HEK293 (cell line): ENCODE measurements around the gene DCLK1.

Experiments
- CTCF ChIA-PET: fragments of 350-600 bp; formaldehyde crosslinking; extraction: SDS; loops from one replicate; lab custom pipeline; 2021; ENCODE audit warnings: antibody characterized with exemption; lab: Yijun Ruan, JAX
- POLR2A ChIA-PET: fragments of 300-600 bp; formaldehyde crosslinking; extraction: SDS; loops from one replicate; lab custom pipeline; 2020; ENCODE audit warnings: antibody characterized with exemption, inconsistent platforms; lab: Yijun Ruan, JAX
- H3K27ac ChIP-seq: fragments of 200-500 bp; sonication (Bioruptor generic); 2 replicates; pipeline ENCODE4 v1.5.1; 2014; ENCODE audit warnings: low read depth, low read length, control low read depth, inconsistent platforms; ENCODE audit errors: extremely low read depth
- H3K36me3 ChIP-seq, 2 experiments: fragments of 200-500 bp in 1 of 2; sonication (Bioruptor generic) in 1 of 2; 1 replicate in 1 of 2; 2 replicates in 1 of 2; pipeline ENCODE4 v1.5.1; 2014 to 2017; ENCODE audit warnings: inconsistent platforms in 2 of 2, low read length in 2 of 2; ENCODE audit not compliant: control insufficient read depth in 2 of 2, insufficient read depth in 1 of 2
- H3K4me1 ChIP-seq: fragments of 200-500 bp; sonication (Bioruptor generic); 2 replicates; pipeline ENCODE4 v1.5.1; 2014; ENCODE audit warnings: mild to moderate bottlenecking, low read length, inconsistent platforms; ENCODE audit not compliant: control insufficient read depth, insufficient read depth
- H3K4me3 ChIP-seq: 2 replicates; pipeline ENCODE4 v1.5.1; 2011; ENCODE audit warnings: low read depth, mild to moderate bottlenecking, control low read depth, low read length, moderate library complexity
- H3K9me3 ChIP-seq: fragments of 200-500 bp; sonication (Bioruptor generic); 2 replicates; pipeline ENCODE4 v1.5.1; 2014; ENCODE audit warnings: low read depth, low read length, inconsistent platforms; ENCODE audit not compliant: control insufficient read depth, insufficient read depth
- HOXC10 ChIP-seq: sonication (generic); formaldehyde crosslinking; IDR thresholded peaks from 2 replicates; pipeline ENCODE4 v1.8.1; 2023; ENCODE audit warnings: mild to moderate bottlenecking, missing genetic modification reagents
- KLF1 ChIP-seq: fragments of 450-650 bp; formaldehyde crosslinking; IDR thresholded peaks from 2 replicates; pipeline ENCODE4 v1.5.1; 2016; ENCODE audit warnings: missing biosample characterization, missing genetic modification characterization
- KLF7 ChIP-seq: fragments of 450-650 bp; formaldehyde crosslinking; IDR thresholded peaks from 2 replicates; pipeline ENCODE4 v1.5.1; 2016; ENCODE audit warnings: missing biosample characterization, missing genetic modification characterization, borderline replicate concordance
- KLF9 ChIP-seq: fragments of 450-650 bp; formaldehyde crosslinking; IDR thresholded peaks from 2 replicates; pipeline ENCODE4 v1.5.1; 2016; ENCODE audit warnings: missing biosample characterization, missing genetic modification characterization, low read depth
- PRDM1 ChIP-seq: fragments of 450-650 bp; formaldehyde crosslinking; IDR thresholded peaks from 2 replicates; pipeline ENCODE4; 2016; ENCODE audit warnings: missing biosample characterization, missing genetic modification characterization
- ZBTB26 ChIP-seq: fragments of 450-650 bp; formaldehyde crosslinking; optimal IDR thresholded peaks from 2 replicates; pipeline ENCODE3; 2016; ENCODE audit warnings: missing biosample characterization, mild to moderate bottlenecking, missing genetic modification characterization
- ZBTB44 ChIP-seq: fragments of 450-650 bp; IDR thresholded peaks from 2 replicates; pipeline ENCODE4 v1.5.1; 2018; ENCODE audit warnings: missing biosample characterization, mild to moderate bottlenecking, missing genetic modification characterization
- ZNF146 ChIP-seq: fragments of 450-650 bp; formaldehyde crosslinking; IDR thresholded peaks from 2 replicates; pipeline ENCODE4 v1.5.1; 2016; ENCODE audit warnings: missing biosample characterization, missing genetic modification characterization
- ZNF16 ChIP-seq: fragments of 450-650 bp; formaldehyde crosslinking; IDR thresholded peaks from 2 replicates; pipeline ENCODE4 v1.5.1; 2016; ENCODE audit warnings: low read depth, missing biosample characterization, missing genetic modification characterization
- ZNF221 ChIP-seq: fragments of 450-650 bp; formaldehyde crosslinking; IDR thresholded peaks from 2 replicates; pipeline ENCODE4 v1.5.1; 2017; ENCODE audit warnings: missing biosample characterization, missing genetic modification characterization, borderline replicate concordance
- ZNF239 ChIP-seq: fragments of 450-650 bp; formaldehyde crosslinking; IDR thresholded peaks from 2 replicates; pipeline ENCODE4 v1.5.1; 2016; ENCODE audit warnings: missing biosample characterization, missing genetic modification characterization
- ZNF274 ChIP-seq, 2 experiments: fragments of 200-500 bp in 1 of 2; fragments of 450-650 bp in 1 of 2; sonication (Bioruptor generic) in 1 of 2; formaldehyde crosslinking in 1 of 2; IDR thresholded peaks; 2 replicates each; pipeline versions ENCODE4 v1.5.1 to v1.6.1; 2014 to 2016; ENCODE audit warnings: borderline replicate concordance in 1 of 2, inconsistent platforms in 1 of 2, low read length in 1 of 2, missing biosample characterization in 1 of 2, missing genetic modification characterization in 1 of 2
- ZNF280C ChIP-seq: fragments of 450-650 bp; formaldehyde crosslinking; IDR thresholded peaks from 2 replicates; pipeline ENCODE4 v1.5.1; 2016; ENCODE audit warnings: missing biosample characterization, missing genetic modification characterization
- ZNF350 ChIP-seq: fragments of 450-650 bp; formaldehyde crosslinking; IDR thresholded peaks from 2 replicates; pipeline ENCODE4 v1.5.0; 2017; ENCODE audit warnings: missing biosample characterization, mild to moderate bottlenecking, missing genetic modification characterization
- ZNF37A ChIP-seq: fragments of 450-650 bp; IDR thresholded peaks from 2 replicates; pipeline ENCODE4 v1.5.1; 2018; ENCODE audit warnings: missing biosample characterization, missing genetic modification characterization
- ZNF501 ChIP-seq: fragments of 450-650 bp; formaldehyde crosslinking; IDR thresholded peaks from 2 replicates; pipeline ENCODE4 v1.5.1; 2016; ENCODE audit warnings: missing biosample characterization, missing genetic modification characterization
- ZNF596 ChIP-seq: fragments of 450-650 bp; IDR thresholded peaks from 2 replicates; pipeline ENCODE4 v1.5.0; 2018; ENCODE audit warnings: missing biosample characterization, mild to moderate bottlenecking, missing genetic modification characterization, moderate library complexity
- ZNF621 ChIP-seq: fragments of 450-650 bp; formaldehyde crosslinking; IDR thresholded peaks from 2 replicates; pipeline ENCODE4 v1.5.1; 2017; ENCODE audit warnings: missing biosample characterization, missing genetic modification characterization
- ZNF677 ChIP-seq: fragments of 450-650 bp; IDR thresholded peaks from 2 replicates; pipeline ENCODE4 v1.5.0; 2018; ENCODE audit warnings: missing biosample characterization, mild to moderate bottlenecking, missing genetic modification characterization, moderate library complexity
- ZNF707 ChIP-seq: fragments of 450-650 bp; formaldehyde crosslinking; IDR thresholded peaks from 2 replicates; pipeline ENCODE4 v1.5.1; 2016; ENCODE audit warnings: missing biosample characterization, missing genetic modification characterization
- ZNF777 ChIP-seq: fragments of 450-650 bp; formaldehyde crosslinking; IDR thresholded peaks from 2 replicates; pipeline ENCODE4 v1.5.1; 2017; ENCODE audit warnings: missing biosample characterization, missing genetic modification characterization, borderline replicate concordance
- ZNF785 ChIP-seq: fragments of 450-650 bp; formaldehyde crosslinking; IDR thresholded peaks from 2 replicates; pipeline ENCODE4 v1.5.1; 2016; ENCODE audit warnings: missing biosample characterization, missing genetic modification characterization
- ZNF792 ChIP-seq: fragments of 450-650 bp; formaldehyde crosslinking; IDR thresholded peaks from 2 replicates; pipeline ENCODE4 v1.5.1; 2016; ENCODE audit warnings: missing biosample characterization, missing genetic modification characterization
- ZNF843 ChIP-seq: fragments of 450-650 bp; formaldehyde crosslinking; IDR thresholded peaks from 2 replicates; pipeline ENCODE4 v1.5.1; 2016; ENCODE audit warnings: missing biosample characterization, missing genetic modification characterization

Gene DCLK1

GRCh38 chr13:35993686-35994085 lies 137.5 kb downstream of the DCLK1 start (continued):
- TF ChIP-seq ZBTB44 (tag by site-specific recombination), result no peak
- TF ChIP-seq ZNF596 (tag by site-specific recombination), result no peak
- no peak for TF ChIP-seq ZNF777 (tag by site-specific recombination)
- no peak for TF ChIP-seq ZNF785 (tag by site-specific recombination)
- no peak for TF ChIP-seq ZNF792 (tag by site-specific recombination)
- TF ChIP-seq ZNF501 (tag by site-specific recombination), result no peak
- no peak for TF ChIP-seq ZNF146 (tag by site-specific recombination)
- no peak for TF ChIP-seq ZNF677 (tag by site-specific recombination)
- TF ChIP-seq, all 188 proteins: peak for 0

- Histone ChIP-seq H3K4me1 (peaks cover 5% of the 10 kb centered on the region), H3K9me3 (no peaks in the 10 kb centered on the region), H3K4me3 (no peak overlapping the region), H3K36me3 (no peaks in the 10 kb centered on the region), H3K27ac (no peak overlapping the region)
- TF ChIP-seq ZNF843 (no peak), PRDM1 (tag by site-specific recombination) (0 out of 2 replicates have a peak, but pooled peaks have one; percentile 31)
- ChIA-PET CTCF (interaction anchor here (2.4 kb wide), 1 partner anchor 14 kb away, joined by 11 read pairs; no protein-coding TSS in a partner anchor), POLR2A (no interaction called here)
These were observed 138.2 kb downstream of the DCLK1 start for GRCh38 chr13:35992964-35993363.

GRCh38 chr13:35990196-35990595 lies 141.0 kb downstream of the DCLK1 start:
- ChIA-PET CTCF (interaction anchor here (1.7 kb wide), 1 partner anchor 11 kb away, joined by 4 read pairs; no protein-coding TSS in a partner anchor), POLR2A (no interaction called here)
- no peak overlapping the region for H3K4me3 ChIP-seq
- no peak overlapping the region for H3K27ac ChIP-seq
- no peaks in the 10 kb centered on the region for H3K36me3 ChIP-seq
- TF ChIP-seq ZBTB26, result no peak
- TF ChIP-seq ZNF785 (tag by site-specific recombination), result no peak
- TF ChIP-seq ZNF37A (tag by site-specific recombination), result no peak
- no peak for TF ChIP-seq ZNF221
- TF ChIP-seq ZNF707, result no peak
- TF ChIP-seq ZNF777 (tag by site-specific recombination), result no peak
- no peak for TF ChIP-seq ZNF280C (tag by site-specific recombination)
- TF ChIP-seq ZNF621 (tag by site-specific recombination), result no peak
- no peak for TF ChIP-seq ZNF16
- no peak for TF ChIP-seq ZNF596 (tag by site-specific recombination)
- no peak for TF ChIP-seq KLF9 (tag by site-specific recombination)
- TF ChIP-seq ZNF792 (tag by site-specific recombination), result no peak
- no peak for TF ChIP-seq ZNF350 (tag by site-specific recombination)
- TF ChIP-seq KLF7 (tag by site-specific recombination), result no peak
- TF ChIP-seq KLF1 (tag by site-specific recombination), result no peak
- no peak for TF ChIP-seq ZNF239 (tag by site-specific recombination)
- TF ChIP-seq HOXC10 (CRISPR knock-in tag), result no peak
- no peak for TF ChIP-seq ZNF274 (IDR thresholded peaks at IDR 0.05; ENCODE audit: low read length)
- TF ChIP-seq ZNF274 (tag by site-specific recombination; IDR thresholded peaks at IDR 0.05; ENCODE audit: borderline replicate concordance), result no peak
- H3K4me1 ChIP-seq, result peaks cover 5% of the 10 kb centered on the region
- H3K9me3 ChIP-seq, result no peaks in the 10 kb centered on the region
